HepG2 (cell line): ENCODE measurements around the gene CECR2. TPM values are rescaled to one million over a fixed set of nuclear protein-coding genes. Genes with fewer than 3 reads are reported as not detected.

Experiments
- ATAC-seq: fragments of 200-7000 bp; cut with Tn5 transposase; 3 replicates; pipeline ENCODE4 v1.9.1; 2020; ENCODE audit warnings: mild to moderate bottlenecking, moderate library complexity
- BruUV-seq: library from RNA; stranded (reverse); fragments of 400-500 nt; replicated peaks from 2 replicates; lab custom pipeline; 2021; lab: Mats Ljungman, UMichigan
- CTCF ChIA-PET: fragments of 300-600 bp; formaldehyde crosslinking; extraction: SDS; loops from one replicate; lab custom pipeline; 2021; ENCODE audit warnings: low total read pairs, inconsistent platforms, low intra/inter-chr PET ratio; lab: Yijun Ruan, JAX
- POLR2A ChIA-PET: fragments of 350-600 bp; sonication (Branson Sonifier 250); formaldehyde crosslinking; loops from one replicate; lab custom pipeline; 2020; ENCODE audit warnings: antibody characterized with exemption, inconsistent platforms; lab: Yijun Ruan, JAX
- DNase-seq: peaks from one replicate; pipeline ENCODE4 v3.0.0-alpha.2; 2015; ENCODE audit warnings: low spot score
- FAIRE-seq: peaks from 3 replicates; lab custom pipeline; 2011; peaks lifted over from hg19 to GRCh38; lab: Jason Lieb, UNC
- H2AFZ ChIP-seq: one replicate; pipeline ENCODE4 v1.6.1; 2011; ENCODE audit warnings: low read length, inconsistent platforms
- H3K27ac ChIP-seq: fragments of 300-600 bp; 3 replicates; pipeline ENCODE4 v1.8.0; 2011; ENCODE audit warnings: mixed run types, mild to moderate bottlenecking, mixed read lengths, low read length, inconsistent platforms; ENCODE audit not compliant: insufficient read depth; ENCODE audit errors: extremely low read length
- H3K27me3 ChIP-seq, 2 experiments: fragments of 200-600 bp in 1 of 2; 2 replicates in 1 of 2; 3 replicates in 1 of 2; pipeline versions ENCODE4 v1.6.0 to v1.8.0; 2011; ENCODE audit warnings: low read length in 2 of 2, mild to moderate bottlenecking in 2 of 2, moderate library complexity in 2 of 2, inconsistent platforms in 1 of 2; ENCODE audit not compliant: insufficient read depth in 2 of 2, control insufficient read depth in 1 of 2
- H3K36me3 ChIP-seq, 2 experiments: fragments of 200-600 bp in 1 of 2; replicated peaks in 1 of 2; 2 replicates in 1 of 2; 3 replicates in 1 of 2; pipeline versions ENCODE4 v1.5.1 to v1.8.0; 2011; ENCODE audit warnings: low read length in 2 of 2, inconsistent platforms in 1 of 2; ENCODE audit not compliant: insufficient read depth in 2 of 2, control insufficient read depth in 1 of 2
- H3K4me1 ChIP-seq: 2 replicates; pipeline ENCODE4 v1.5.1; 2012; ENCODE audit warnings: low read length, inconsistent platforms; ENCODE audit not compliant: insufficient read depth
- H3K4me2 ChIP-seq: 2 replicates; pipeline ENCODE4 v1.6.0; 2011; ENCODE audit warnings: low read depth, low read length, inconsistent platforms
- H3K4me3 ChIP-seq, 3 experiments: fragments of 200-600 bp in 1 of 3; sonication (generic), shearing (Covaris generic) in 1 of 3; replicated peaks in 1 of 3; 2 replicates each; pipeline ENCODE4 v1.5.1; 2011 to 2016; ENCODE audit warnings: low read length in 3 of 3, inconsistent platforms in 2 of 3, low read depth in 2 of 3, mild to moderate bottlenecking in 2 of 3, control low read depth in 1 of 3, mixed read lengths in 1 of 3; ENCODE audit not compliant: insufficient read depth in 1 of 3
- H3K79me2 ChIP-seq: one replicate; pipeline ENCODE4 v1.6.1; 2011; ENCODE audit warnings: low read length, inconsistent platforms; ENCODE audit not compliant: insufficient read depth
- H3K9ac ChIP-seq: 2 replicates; pipeline ENCODE4 v1.6.0; 2011; ENCODE audit warnings: mild to moderate bottlenecking, low read depth, low read length, inconsistent platforms; ENCODE audit not compliant: insufficient read depth
- H3K9me3 ChIP-seq: 2 replicates; pipeline ENCODE4 v1.5.1; 2012; ENCODE audit warnings: mild to moderate bottlenecking, low read length
- H4K20me1 ChIP-seq: 2 replicates; pipeline ENCODE4 v1.6.0; 2011; ENCODE audit warnings: inconsistent platforms, mild to moderate bottlenecking, low read length, moderate library complexity; ENCODE audit not compliant: insufficient read depth
- ATF5 ChIP-seq: sonication (generic); formaldehyde crosslinking; IDR thresholded peaks from 2 replicates; pipeline ENCODE4 v1.4.0; 2020; ENCODE audit warnings: mild to moderate bottlenecking, low read depth, missing genetic modification reagents
- ELF3 ChIP-seq: IDR thresholded peaks from 2 replicates; pipeline ENCODE4 v1.6.1; 2016; ENCODE audit warnings: missing genetic modification reagents, missing compliant biosample characterization
- HNRNPL ChIP-seq: fragments of 200-400 bp; formaldehyde crosslinking; IDR thresholded peaks from 2 replicates; pipeline ENCODE4 v1.6.1; 2017; ENCODE audit warnings: mild to moderate bottlenecking, low read depth, low read length
- JDP2 ChIP-seq: sonication (generic); formaldehyde crosslinking; IDR thresholded peaks from 2 replicates; pipeline ENCODE4 v1.8.1; 2022; ENCODE audit warnings: missing genetic modification reagents, borderline replicate concordance
- KDM4B ChIP-seq: sonication (generic); formaldehyde crosslinking; IDR thresholded peaks from 2 replicates; pipeline ENCODE4 v1.4.0; 2020; ENCODE audit warnings: missing genetic modification reagents
- NCOR1 ChIP-seq: fragments of 200-600 bp; sonication (generic); IDR thresholded peaks from 2 replicates; pipeline ENCODE4 v1.7.0; 2017; ENCODE audit warnings: antibody characterized with exemption, low read length, borderline replicate concordance
- NFATC3 ChIP-seq: sonication (generic); formaldehyde crosslinking; IDR thresholded peaks from 2 replicates; pipeline ENCODE4 v1.5.1; 2020; ENCODE audit warnings: mild to moderate bottlenecking, missing genetic modification reagents
- RFXAP ChIP-seq: sonication (generic); formaldehyde crosslinking; IDR thresholded peaks from 2 replicates; pipeline ENCODE4 v1.4.0; 2020; ENCODE audit warnings: missing genetic modification reagents, borderline replicate concordance
- RNF2 ChIP-seq: fragments of 450-650 bp; conservative IDR thresholded peaks from 2 replicates; pipeline ENCODE4 v1.6.1; 2016; ENCODE audit warnings: low read depth
- TBX3 ChIP-seq: fragments of 450-650 bp; IDR thresholded peaks from 2 replicates; pipeline ENCODE4 v1.6.1; 2017; ENCODE audit warnings: antibody characterized with exemption, mild to moderate bottlenecking, inconsistent platforms, borderline replicate concordance
- ZBTB26 ChIP-seq: IDR thresholded peaks from 2 replicates; pipeline ENCODE4 v1.6.1; 2016; ENCODE audit warnings: missing compliant biosample characterization, missing genetic modification reagents, borderline replicate concordance
- ZBTB33 ChIP-seq: sonication (generic); formaldehyde crosslinking; IDR thresholded peaks from 2 replicates; pipeline ENCODE4 v1.4.0; 2020; ENCODE audit warnings: missing genetic modification reagents
- ZNF678 ChIP-seq: sonication (generic); formaldehyde crosslinking; IDR thresholded peaks from 2 replicates; pipeline ENCODE4 v1.4.0; 2020; ENCODE audit warnings: mild to moderate bottlenecking, missing genetic modification reagents
- ZNF775 ChIP-seq: sonication (generic); formaldehyde crosslinking; IDR thresholded peaks from 2 replicates; pipeline ENCODE4 v1.4.0; 2020; ENCODE audit warnings: missing genetic modification reagents, mild to moderate bottlenecking, moderate library complexity, borderline replicate concordance
- ZNF788 ChIP-seq: sonication (generic); formaldehyde crosslinking; IDR thresholded peaks from 2 replicates; pipeline ENCODE4 v1.5.0; 2020; ENCODE audit warnings: mild to moderate bottlenecking, missing genetic modification reagents, borderline replicate concordance
- WGBS: methylation state at CpG from one replicate; pipeline ENCODE4 v1.1.6; 2017; ENCODE audit warnings: low lambda C conversion rate; 5-methylcytosine and 5-hydroxymethylcytosine counted together
- in situ Hi-C: cut with HindIII; loops from 2 replicates; pipeline ENCODE4 v1.10.0; 2017; ENCODE audit warnings: low pct_unique_long_range_greater_than_20kb; ENCODE audit not compliant: extremely low pct_ligation_motif_present
- intact Hi-C: fragments of 100-400 bp; cut with micrococcal nuclease; formaldehyde crosslinking; loops from one replicate; pipeline ENCODE4 v1.10.0; 2022; ENCODE audit not compliant: unreplicated experiment
- polyA plus RNA-seq, 8 experiments: library from polyadenylated mRNA; depleted of rRNA in 3 of 8; stranded (reverse) in 7 of 8; unstranded in 1 of 8; fragments of >200 nt; fragmentation: Illumina TruSeq in 4 of 8; extraction: Trizol in 4 of 8; gene quantifications; 2 replicates each; pipeline versions ENCODE4 v1.2.1 to v1.2.3, GENCODE V29; 2011 to 2016; ENCODE audit warnings: low read depth in 4 of 8, missing spikeins in 1 of 8, mixed read lengths in 1 of 8; ENCODE audit not compliant: insufficient read depth in 1 of 8
- total RNA-seq, 5 experiments: library from RNA; depleted of rRNA; stranded (reverse); fragments of >200 nt; fragmentation: Illumina TruSeq; extraction: Trizol; gene quantifications; 2 replicates each; pipeline ENCODE4 v1.2.3, GENCODE V29; 2016; ENCODE audit warnings: low read depth in 1 of 5

Gene CECR2
- total and polyA plus RNA-seq, 2 of the 13 experiments (the other 11 are each of a cell fraction or from before 2014, with no cell fraction given): not detected

GRCh38 chr22:17339095-17339693, 30.1 kb upstream of the CECR2 start:
- Histone ChIP-seq H3K9ac (no peak overlapping the region), H3K4me1 (no peaks in the 10 kb centered on the region), H3K9me3 (no peaks in the 10 kb centered on the region), H3K27me3 (peaks cover 0 to 19% of the 10 kb centered on the region in 2 experiments; a peak in 3 of 5 replicates), H3K27ac (no peak overlapping the region), H3K4me3 (no peak overlapping the region), H2AFZ (no peak overlapping the region), H3K79me2 (no peaks in the 10 kb centered on the region), H4K20me1 (no peaks in the 10 kb centered on the region), H3K36me3 (no peaks in the 10 kb centered on the region), H3K4me2 (no peak overlapping the region)
- BruUV-seq: no TSS peak
- no peak for TF ChIP-seq ATF5 (CRISPR knock-in tag)
- TF ChIP-seq HNRNPL: no peak
- TF ChIP-seq NFATC3 (CRISPR knock-in tag): no peak
- no peak for TF ChIP-seq ZNF775 (CRISPR knock-in tag)
- TF ChIP-seq NCOR1: no peak
- no peak for TF ChIP-seq ZNF678 (CRISPR knock-in tag)
- no peak for TF ChIP-seq RFXAP
- no peak for TF ChIP-seq RNF2
- FAIRE-seq (no peak), DNase-seq (no peak), ATAC-seq (no peak)
- intact Hi-C loops: no loop called here
- WGBS: 22% methylated on average over 8 of the region's 8 CpGs
- in situ Hi-C loops: no loop called here
- ChIA-PET POLR2A (no interaction called here), CTCF (no interaction called here)

GRCh38 chr22:17342361-17342760, 26.9 kb upstream of the CECR2 start:
- H3K9me3 ChIP-seq: no peaks in the 10 kb centered on the region
- intact Hi-C loops: no loop called here
- ChIA-PET CTCF (no interaction called here), POLR2A (no interaction called here)
- H3K4me1 ChIP-seq: no peaks in the 10 kb centered on the region
- no TSS peak for BruUV-seq
- H3K4me2 ChIP-seq: no peak overlapping the region
- H3K4me3 ChIP-seq: no peak overlapping the region
- 11% methylated on average over 5 of the region's 5 CpGs for WGBS
- H3K79me2 ChIP-seq: no peaks in the 10 kb centered on the region
- DNase-seq (no peak), ATAC-seq (no peak), FAIRE-seq (no peak)
- in situ Hi-C loops: no loop called here
- no peaks in the 10 kb centered on the region for H4K20me1 ChIP-seq
- H3K9ac ChIP-seq: no peak overlapping the region
- H3K27me3 ChIP-seq: peaks cover 0 to 8% of the 10 kb centered on the region in 2 experiments; a peak in 3 of 5 replicates
- H2AFZ ChIP-seq: no peak overlapping the region
- no peak overlapping the region for H3K27ac ChIP-seq
- H3K36me3 ChIP-seq: no peaks in the 10 kb centered on the region
- no peak for TF ChIP-seq ZNF788 (CRISPR knock-in tag)
- no peak for TF ChIP-seq KDM4B (CRISPR knock-in tag)
- no peak for TF ChIP-seq ELF3 (CRISPR knock-in tag)
- TF ChIP-seq ZBTB33 (CRISPR knock-in tag): no peak
- no peak for TF ChIP-seq TBX3
- no peak for TF ChIP-seq ZBTB26 (CRISPR knock-in tag)
- TF ChIP-seq JDP2 (CRISPR knock-in tag): no peak
